Activated CD4-positive, alpha-beta T cell treated with anti-CD3 and anti-CD28 coated beads for 36 hours (primary cell): ENCODE data around the gene SPATA4. TPM values are rescaled to one million over a fixed set of nuclear protein-coding genes. Genes with fewer than 3 reads are reported as not detected.
"Not testable (repeated sequence)": the region's sequence is repeated elsewhere in the genome, so short reads cannot be mapped to it uniquely, and the experiment has no call there.

Source experiments
- ATAC-seq: fragments of 200-7000 bp; cut with Tn5 transposase; one replicate; pipeline ENCODE4 v1.10.0; 2021; ENCODE audit warnings: mild to moderate bottlenecking, moderate library complexity
- CTCF ChIA-PET: fragments of 350-600 bp; sonication (Branson Sonifier 250); formaldehyde crosslinking; loops from one replicate; lab custom pipeline; 2021; ENCODE audit warnings: antibody characterized with exemption; lab: Charles Lee
- POLR2A ChIA-PET: fragments of 350-600 bp; sonication (Branson Sonifier 250); formaldehyde crosslinking; loops from one replicate; lab custom pipeline; 2021; ENCODE audit warnings: antibody characterized with exemption, inconsistent platforms; lab: Charles Lee
- DNase-seq: peaks from one replicate; pipeline ENCODE4 v3.0.0-alpha.2; 2020
- H3K27ac Mint-ChIP-seq: one replicate; pipeline ENCODE4 v1.8.0; 2021; ENCODE audit warnings: mixed read lengths
- H3K27me3 Mint-ChIP-seq: one replicate; pipeline ENCODE4 v1.8.0; 2021; ENCODE audit warnings: mixed read lengths
- H3K36me3 Mint-ChIP-seq: one replicate; pipeline ENCODE4 v1.8.0; 2021; ENCODE audit warnings: low read depth, mixed read lengths
- H3K4me1 Mint-ChIP-seq: one replicate; pipeline ENCODE4 v1.8.0; 2021; ENCODE audit warnings: mixed read lengths
- H3K4me3 Mint-ChIP-seq: one replicate; pipeline ENCODE4 v1.8.0; 2021; ENCODE audit warnings: mild to moderate bottlenecking, moderate library complexity, mixed read lengths
- H3K9me3 Mint-ChIP-seq: one replicate; pipeline ENCODE4 v1.8.0; 2021; ENCODE audit warnings: low read depth, mixed read lengths
- intact Hi-C, 2 experiments: fragments of 100-400 bp; cut with DNase I in 1 of 2; cut with micrococcal nuclease in 1 of 2; formaldehyde crosslinking; loops; one replicate each; pipeline versions ENCODE4 v1.14.2 to v1.15.1; 2022 to 2024; cut with DNase I, micrococcal nuclease
- total RNA-seq, 2 experiments: library from RNA; stranded (reverse); gene quantifications; one replicate each; pipeline ENCODE4 v1.2.3, GENCODE V29; 2021

The SPATA4 gene
- total RNA-seq, 2 experiments from 2014 or later = not detected

- no peaks in the 10 kb centered on the region for H3K36me3 Mint-ChIP-seq
- peaks cover 4% of the 10 kb centered on the region for H3K27me3 Mint-ChIP-seq
- POLR2A ChIA-PET = interaction anchor here (0.7 kb wide), 1 partner anchor 117 kb away, joined by 3 read pairs; no protein-coding TSS in a partner anchor
- H3K9me3 Mint-ChIP-seq = no peaks in the 10 kb centered on the region
- CTCF ChIA-PET = interaction anchor here (1.2 kb wide), 1 partner anchor 123 kb away, joined by 5 read pairs; no protein-coding TSS in a partner anchor
- DNase-seq (no peak), ATAC-seq (no peak)
- intact Hi-C loops = no loop called here
- no peaks in the 10 kb centered on the region for H3K4me1 Mint-ChIP-seq
- no peak overlapping the region for H3K4me3 Mint-ChIP-seq
- H3K27ac Mint-ChIP-seq = no peak overlapping the region
Observed at GRCh38 chr4:176217510-176217909, 22.1 kb upstream of the SPATA4 start.

DNA sequence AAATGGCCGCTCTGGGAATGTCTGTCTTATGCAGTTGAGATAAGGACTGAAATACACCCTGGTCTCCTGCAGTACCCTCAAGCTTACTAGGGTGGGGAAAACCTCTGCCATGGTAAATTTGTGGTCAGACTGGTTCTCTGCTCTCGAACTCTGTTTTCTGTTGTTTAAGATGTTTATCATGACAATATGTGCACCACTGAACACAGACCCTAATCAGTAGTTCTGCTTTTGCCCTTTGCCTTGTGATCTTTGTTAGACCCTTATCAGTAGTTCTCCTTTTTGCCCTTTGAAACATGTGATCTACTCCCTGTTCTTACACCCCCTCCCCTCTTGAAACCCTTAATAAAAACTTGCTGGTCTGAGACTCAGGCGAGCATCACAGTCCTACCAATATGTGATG, 17.0 kb upstream of the SPATA4 start:
- H3K36me3 Mint-ChIP-seq, H3K9me3 Mint-ChIP-seq, DNase-seq, intact Hi-C loops, H3K4me1 Mint-ChIP-seq, H3K4me3 Mint-ChIP-seq, ATAC-seq, POLR2A ChIA-PET, CTCF ChIA-PET, H3K27ac Mint-ChIP-seq: not testable (repeated sequence)
- peaks cover 24% of the 10 kb centered on the region for H3K27me3 Mint-ChIP-seq

DNA sequence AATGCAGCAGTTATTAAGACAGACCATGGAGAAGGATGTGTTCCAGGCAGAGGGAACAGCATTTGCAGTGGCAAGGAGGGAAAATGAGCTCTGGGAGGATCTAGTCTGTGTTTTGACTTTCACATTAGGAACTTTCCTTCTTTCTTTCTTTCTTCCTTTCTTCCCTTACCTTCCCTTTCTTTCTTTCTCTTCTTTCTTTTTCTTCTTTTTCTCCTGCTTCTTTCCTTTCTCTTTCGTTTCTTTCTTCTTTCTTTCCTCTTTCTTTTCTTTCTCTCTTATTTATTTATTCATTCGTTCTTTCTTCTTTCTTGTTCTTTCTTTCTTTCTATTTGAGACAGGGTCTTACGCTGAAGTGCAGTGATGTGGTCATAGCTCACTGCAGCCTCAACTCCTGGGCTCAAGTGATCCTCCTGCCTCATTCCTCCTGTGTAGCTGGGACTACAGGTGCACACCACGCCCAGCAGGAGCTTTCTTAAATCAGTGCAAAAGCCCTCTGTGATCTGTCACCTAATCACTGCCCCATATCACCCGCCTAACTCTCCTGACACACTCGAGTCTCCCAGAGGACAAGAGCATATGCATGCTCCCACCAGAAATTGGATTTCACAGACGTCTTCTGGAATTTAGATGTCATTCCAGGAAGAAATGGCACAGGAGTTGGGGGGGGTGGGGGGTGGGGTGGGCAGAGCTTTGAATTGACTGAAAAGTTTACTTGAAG, 15.4 kb upstream of the SPATA4 start:
- no peaks in the 10 kb centered on the region for H3K36me3 Mint-ChIP-seq
- intact Hi-C loops = no loop called here
- no peaks in the 10 kb centered on the region for H3K9me3 Mint-ChIP-seq
- H3K27me3 Mint-ChIP-seq = peaks cover 34% of the 10 kb centered on the region
- CTCF ChIA-PET = no interaction called here
- POLR2A ChIA-PET = interaction anchor here (0.7 kb wide), 1 partner anchor 13 kb away, joined by 4 read pairs; no protein-coding TSS in a partner anchor
- ATAC-seq (no peak), DNase-seq (no peak)
- no peak overlapping the region for H3K27ac Mint-ChIP-seq
- H3K4me3 Mint-ChIP-seq = no peak overlapping the region
- no peaks in the 10 kb centered on the region for H3K4me1 Mint-ChIP-seq

GRCh38 chr4:176210101-176210500, 14.7 kb upstream of the SPATA4 start:
- H3K36me3 Mint-ChIP-seq = no peaks in the 10 kb centered on the region
- CTCF ChIA-PET = no interaction called here
- no peaks in the 10 kb centered on the region for H3K9me3 Mint-ChIP-seq

GRCh38 chr4:176209535-176209934, 14.2 kb upstream of the SPATA4 start:
- no peak for ATAC-seq
- DNase-seq = no peak
- intact Hi-C loops = no loop called here
- Mint-ChIP-seq H3K4me3 (no peak overlapping the region), H3K36me3 (no peaks in the 10 kb centered on the region), H3K27me3 (peaks cover 41% of the 10 kb centered on the region), H3K9me3 (no peaks in the 10 kb centered on the region), H3K27ac (no peak overlapping the region), H3K4me1 (no peaks in the 10 kb centered on the region)
- POLR2A ChIA-PET = no interaction called here
- CTCF ChIA-PET = no interaction called here

More at GRCh38 chr4:176210101-176210500, 14.7 kb upstream of the SPATA4 start:
- no peaks in the 10 kb centered on the region for H3K4me1 Mint-ChIP-seq
- no peak for DNase-seq
- ATAC-seq = no peak
- intact Hi-C loops = no loop called here
- H3K27me3 Mint-ChIP-seq = peaks cover 39% of the 10 kb centered on the region
- no peak overlapping the region for H3K27ac Mint-ChIP-seq
- POLR2A ChIA-PET = no interaction called here
- no peak overlapping the region for H3K4me3 Mint-ChIP-seq

DNA sequence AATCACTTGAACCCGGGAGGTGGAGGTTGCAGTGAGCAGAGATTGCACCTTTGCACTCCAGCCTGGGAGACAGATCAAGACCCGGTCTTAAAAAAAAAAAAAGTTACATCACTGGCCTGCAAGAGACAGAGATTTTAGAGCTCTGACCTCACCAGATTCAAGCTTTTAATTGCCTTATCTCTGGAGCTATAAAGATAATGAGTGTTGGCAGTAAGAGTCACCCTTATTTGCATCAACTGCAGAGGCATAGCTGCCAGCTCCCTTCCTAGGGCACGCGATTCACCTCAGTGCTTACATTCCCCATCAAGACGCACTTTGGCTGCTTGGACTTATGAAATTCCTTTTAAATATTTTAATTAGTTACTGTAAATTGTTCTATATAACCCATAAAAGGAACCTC, 12.5 kb upstream of the SPATA4 start:
- ChIA-PET POLR2A (interaction anchor here (0.6 kb wide), 1 partner anchor 161 kb away, joined by 6 read pairs; no protein-coding TSS in a partner anchor), CTCF (interaction anchor here (1.2 kb wide), 1 partner anchor 46 kb away, joined by 3 read pairs; no protein-coding TSS in a partner anchor)
- Mint-ChIP-seq H3K4me1 (no peaks in the 10 kb centered on the region), H3K27me3 (peaks cover 46% of the 10 kb centered on the region), H3K9me3 (no peaks in the 10 kb centered on the region), H3K36me3 (no peaks in the 10 kb centered on the region), H3K4me3 (no peak overlapping the region), H3K27ac (no peak overlapping the region)
- intact Hi-C loops = no loop called here
- no peak for ATAC-seq
- no peak for DNase-seq

DNA sequence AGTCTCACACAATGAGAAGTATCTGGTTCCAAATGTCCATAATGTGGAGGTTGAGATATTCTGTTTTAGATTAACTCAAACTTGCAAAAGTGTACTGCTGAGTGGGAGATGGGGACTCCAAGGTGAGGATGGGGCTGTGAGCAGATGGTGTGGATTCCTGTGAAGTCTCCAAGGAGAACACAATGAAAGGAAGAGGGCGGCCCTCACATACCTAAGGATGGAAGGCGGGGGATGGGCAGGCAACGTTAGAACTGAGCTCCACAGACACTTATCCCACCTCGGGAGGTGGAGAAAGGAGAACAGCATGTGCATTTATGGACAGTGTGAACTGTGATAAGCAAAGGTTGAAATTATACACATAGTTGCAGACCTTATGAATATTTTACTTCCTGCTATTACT, 9.9 kb upstream of the SPATA4 start:
- Mint-ChIP-seq H3K4me1 (no peaks in the 10 kb centered on the region), H3K27ac (no peak overlapping the region), H3K36me3 (no peaks in the 10 kb centered on the region), H3K9me3 (no peaks in the 10 kb centered on the region), H3K27me3 (peaks cover 41% of the 10 kb centered on the region), H3K4me3 (no peak overlapping the region)
- ATAC-seq (no peak), DNase-seq (no peak)
- POLR2A ChIA-PET = no interaction called here
- intact Hi-C loops = no loop called here
- CTCF ChIA-PET = no interaction called here

GRCh38 chr4:176198316-176198903, 3.0 kb upstream of the SPATA4 start:
- no peak for ATAC-seq
- intact Hi-C loops = no loop called here
- Mint-ChIP-seq H3K27ac (no peak overlapping the region), H3K27me3 (peaks cover 15% of the 10 kb centered on the region), H3K4me3 (no peak overlapping the region), H3K36me3 (no peaks in the 10 kb centered on the region), H3K9me3 (peaks cover 2% of the 10 kb centered on the region), H3K4me1 (peaks cover 25% of the 10 kb centered on the region)
- no peak for DNase-seq
- ChIA-PET POLR2A (no interaction called here), CTCF (no interaction called here)

DNA sequence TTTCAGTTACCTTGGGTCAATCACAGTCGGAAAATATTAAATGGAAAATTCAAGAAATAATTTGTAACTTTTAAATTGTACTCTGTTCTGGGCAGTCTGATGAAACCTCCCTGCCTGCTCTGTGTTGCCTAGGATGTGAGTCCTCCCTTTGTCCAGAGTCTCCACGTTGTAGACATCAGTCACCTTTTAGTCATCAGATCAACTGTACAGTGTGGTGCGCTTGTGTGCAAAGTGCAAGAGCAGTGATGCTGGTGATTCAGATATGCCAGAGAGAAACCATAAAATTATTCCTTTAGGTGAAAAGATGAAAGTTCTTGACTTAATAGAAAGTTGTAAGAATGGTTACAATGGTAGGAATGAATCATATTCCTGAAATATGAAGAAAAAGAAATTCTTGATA, 1.4 kb downstream of the SPATA4 start:
- H3K27me3 Mint-ChIP-seq = peaks cover 33% of the 10 kb centered on the region
- H3K27ac Mint-ChIP-seq = peak overlapping the region; percentile 33
- CTCF ChIA-PET = no interaction called here
- peaks cover 2% of the 10 kb centered on the region for H3K9me3 Mint-ChIP-seq
- intact Hi-C loops = loop anchor here in 1 of 2 experiments (2.0 kb wide), 3 partner anchors 709 to 1911 kb away; partner anchors contain the start of genes CEP44, FBXO8 and NEIL3
- no peaks in the 10 kb centered on the region for H3K36me3 Mint-ChIP-seq
- peaks cover 30% of the 10 kb centered on the region for H3K4me1 Mint-ChIP-seq
- peak; percentile 84 for ATAC-seq
- peak; percentile 65 for DNase-seq
- POLR2A ChIA-PET = no interaction called here
- H3K4me3 Mint-ChIP-seq = peak overlapping the region; percentile 8

GRCh38 chr4:176193126-176193525, 2.3 kb downstream of the SPATA4 start:
- Mint-ChIP-seq H3K4me1 (peaks cover 30% of the 10 kb centered on the region), H3K27ac (no peak overlapping the region), H3K27me3 (peaks cover 36% of the 10 kb centered on the region), H3K9me3 (peaks cover 2% of the 10 kb centered on the region), H3K36me3 (no peaks in the 10 kb centered on the region), H3K4me3 (no peak overlapping the region)
- ATAC-seq (no peak), DNase-seq (no peak)
- ChIA-PET CTCF (no interaction called here), POLR2A (no interaction called here)
- intact Hi-C loops = no loop called here

- POLR2A ChIA-PET = no interaction called here
- Mint-ChIP-seq H3K4me1 (peaks cover 34% of the 10 kb centered on the region), H3K9me3 (no peaks in the 10 kb centered on the region), H3K4me3 (no peak overlapping the region), H3K27ac (no peak overlapping the region), H3K36me3 (no peaks in the 10 kb centered on the region), H3K27me3 (peaks cover 28% of the 10 kb centered on the region)
- intact Hi-C loops = no loop called here
- CTCF ChIA-PET = no interaction called here
- DNase-seq (no peak), ATAC-seq (no peak)
Observed at GRCh38 chr4:176191974-176192373, 3.4 kb downstream of the SPATA4 start.
